Cardiac septum (tissue), 1 donor: Measurements from ENCODE around the gene RYR3. TPM values are rescaled to one million over a fixed set of nuclear protein-coding genes. Genes with fewer than 3 reads are reported as not detected.

Experiments
- DNase-seq: peaks from one replicate; pipeline ENCODE4 v3.0.0-alpha.2; 2020; ENCODE audit warnings: low spot score
- intact Hi-C: fragments of 100-400 bp; cut with DNase I; formaldehyde crosslinking; loops from one replicate; pipeline ENCODE4 v1.14.0; 2022
- total RNA-seq: library from RNA; stranded (reverse); fragmentation: NEBNext Ultra II Directional; extraction: Animal tissue kit (Norgen Biotek cat#: 25700); gene quantifications from one replicate; pipeline ENCODE4 v1.2.1, GENCODE V29; 2021
- donor health status: DM: no; HTN: no; CAD: no.

Gene RYR3
- total RNA-seq, 1 donor from 2014 or later: 0.54 TPM

DNA sequence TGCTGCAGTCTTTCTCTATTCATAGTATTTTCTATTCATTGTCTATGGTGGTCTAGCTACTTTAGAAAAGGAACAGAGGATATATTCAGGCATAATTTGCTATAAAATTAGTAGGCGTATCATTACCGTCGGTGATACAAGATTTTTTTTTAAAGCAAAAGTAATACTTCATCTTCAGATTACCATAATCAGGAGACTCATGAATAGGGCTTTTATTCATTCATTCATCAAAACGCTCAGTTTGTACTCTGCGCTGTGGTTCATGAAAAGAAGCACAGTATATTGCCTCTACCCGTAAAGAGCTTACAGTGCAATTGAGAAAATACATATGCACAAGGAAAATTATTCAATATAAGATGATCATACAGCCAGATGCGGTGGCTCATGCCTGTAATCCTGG, 520.9 kb downstream of the RYR3 start:
- intact Hi-C loops: no loop called here
- no peak for DNase-seq

DNA sequence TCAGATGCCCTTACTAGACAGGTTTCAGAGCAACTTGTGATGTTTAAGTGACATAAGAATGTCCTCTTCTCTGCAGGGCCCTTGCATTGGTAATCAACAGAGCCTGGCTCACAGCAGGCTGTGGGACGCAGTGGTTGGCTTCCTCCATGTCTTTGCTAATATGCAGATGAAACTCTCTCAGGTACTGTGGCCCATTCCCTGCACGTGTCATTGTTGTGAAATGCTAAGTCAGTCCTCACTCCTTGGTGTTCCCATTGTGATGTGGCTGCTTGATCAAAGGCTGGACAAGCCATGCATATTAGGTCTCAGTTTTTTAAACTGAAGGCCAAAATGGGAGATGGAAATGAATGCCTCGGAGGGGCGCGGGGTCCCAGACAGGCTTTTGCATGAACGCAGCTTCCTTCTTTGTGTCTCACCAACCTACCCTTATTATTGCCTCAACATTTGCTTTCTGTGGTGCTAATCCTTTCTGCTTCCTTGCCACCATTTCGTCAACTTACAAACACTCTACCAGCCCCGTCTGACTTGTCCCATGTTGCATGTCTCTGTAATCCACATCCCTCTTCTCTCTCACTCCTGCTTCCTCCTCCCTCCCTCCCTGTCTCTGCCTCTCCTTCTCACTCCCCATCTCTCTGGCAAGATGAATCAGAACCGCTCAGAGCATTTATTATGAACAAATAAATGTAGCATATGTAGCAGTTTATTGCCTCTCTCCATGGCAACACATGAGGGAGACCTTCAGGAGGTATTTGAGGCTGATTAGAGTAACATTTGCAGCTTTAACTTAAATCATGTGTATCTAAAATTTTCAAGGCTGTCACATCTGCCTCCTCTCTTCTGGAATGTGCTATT, 524.4 kb downstream of the RYR3 start:
- no peak for DNase-seq
- intact Hi-C loops: no loop called here

GRCh38 chr15:33837294-33837693, 526.5 kb downstream of the RYR3 start:
- intact Hi-C loops: no loop called here
- DNase-seq: no peak

DNA sequence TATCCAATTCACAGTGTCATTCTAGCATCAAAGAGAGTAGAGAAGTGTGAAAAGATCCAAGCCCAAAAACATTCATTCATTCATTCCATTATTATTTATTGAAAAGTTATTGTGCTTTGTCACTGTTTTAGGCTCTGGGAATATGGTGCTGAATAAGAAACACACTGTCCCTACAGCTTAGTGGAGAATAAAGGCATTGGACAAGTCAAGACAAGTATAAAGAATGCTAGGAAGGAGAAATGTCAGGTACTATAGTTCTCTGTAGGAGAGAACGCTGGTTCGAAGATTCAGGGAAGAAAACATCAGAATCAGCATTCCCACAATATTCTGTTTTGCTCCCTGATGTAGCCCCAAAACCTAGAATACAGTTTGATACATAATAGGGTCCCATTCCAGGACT, 528.8 kb downstream of the RYR3 start:
- DNase-seq: no peak
- intact Hi-C loops: no loop called here

- no peak for DNase-seq
- intact Hi-C loops: no loop called here
These were observed 529.8 kb downstream of the RYR3 start for GRCh38 chr15:33840615-33841014.

DNA sequence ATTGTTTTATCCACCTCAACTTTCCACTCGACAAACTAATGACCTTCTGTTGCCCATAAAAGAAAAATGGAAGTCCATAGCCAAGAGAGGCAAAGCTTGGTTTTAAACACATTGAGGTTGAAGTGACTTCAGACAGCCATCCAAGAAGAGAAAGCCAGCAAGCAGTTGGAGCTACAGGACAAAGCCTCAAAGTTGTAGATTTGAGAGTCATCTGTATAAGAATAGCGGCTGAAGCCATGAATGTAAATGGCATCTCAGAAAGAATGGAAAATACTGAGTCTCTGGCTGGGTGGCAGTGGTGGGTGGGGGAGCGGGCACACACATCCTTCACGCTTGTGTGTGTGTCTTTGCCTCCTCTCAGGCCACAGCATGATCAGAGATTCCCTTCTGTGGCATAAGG, 533.4 kb downstream of the RYR3 start:
- no peak for DNase-seq
- intact Hi-C loops: no loop called here

DNA sequence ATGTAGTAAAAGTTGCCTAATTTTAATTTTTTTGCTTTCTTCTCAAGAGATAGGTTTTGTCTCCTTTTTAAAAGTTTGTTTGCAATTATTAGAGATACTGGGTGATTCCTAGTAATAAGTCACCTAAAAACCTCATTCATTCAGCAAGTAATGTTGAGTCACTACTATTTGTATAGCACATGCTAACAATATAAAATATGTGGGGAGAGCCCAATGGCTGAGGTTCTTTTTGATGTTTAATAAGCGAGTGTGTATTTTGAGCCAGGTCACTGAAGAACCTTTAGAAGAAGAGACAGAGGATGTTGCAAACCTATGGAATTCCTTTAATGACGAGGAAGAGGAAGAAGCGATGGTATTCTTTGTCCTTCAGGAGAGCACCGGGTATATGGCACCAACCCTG, 533.8 kb downstream of the RYR3 start:
- intact Hi-C loops: no loop called here
- DNase-seq: no peak

DNA sequence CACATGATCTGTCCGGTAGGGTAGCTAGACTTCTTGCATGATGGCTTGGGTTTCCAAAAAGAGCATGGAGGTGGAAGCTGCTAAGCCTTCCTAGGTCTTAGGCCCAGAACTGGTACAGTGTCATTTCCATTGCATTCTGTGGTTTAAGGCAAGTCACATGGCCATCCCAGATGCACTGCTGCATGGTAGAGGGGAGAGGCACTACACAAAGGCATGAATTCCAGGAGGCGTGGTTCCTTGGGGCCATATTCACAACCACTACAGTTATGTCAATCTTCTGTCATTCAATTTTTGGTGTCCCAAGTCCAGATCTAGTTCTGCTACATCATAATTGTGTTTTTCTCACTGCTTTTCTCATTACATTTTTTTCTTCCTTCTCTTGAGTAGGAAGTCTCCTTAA, 535.4 kb downstream of the RYR3 start:
- no peak for DNase-seq
- intact Hi-C loops: no loop called here

GRCh38 chr15:33846862-33847261, 536.1 kb downstream of the RYR3 start:
- DNase-seq: no peak
- intact Hi-C loops: no loop called here

DNA sequence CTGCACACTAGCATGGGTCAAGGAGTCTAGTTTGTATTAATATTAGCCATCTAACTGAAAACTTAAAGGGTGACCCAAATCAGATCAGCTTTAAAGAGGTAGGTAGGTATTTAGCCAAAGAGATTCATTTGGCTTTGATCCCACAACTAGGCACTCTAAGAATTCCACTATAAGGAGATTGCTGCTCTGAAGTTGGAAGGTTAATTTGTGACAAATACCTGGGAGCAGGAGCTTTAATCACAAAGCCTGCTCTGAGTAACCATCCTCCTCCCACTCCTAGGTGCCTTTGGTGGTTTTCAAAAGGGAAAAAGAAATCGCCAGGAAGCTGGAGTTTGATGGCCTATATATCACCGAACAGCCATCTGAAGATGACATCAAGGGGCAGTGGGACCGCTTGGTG, 537.2 kb downstream of the RYR3 start:
- intact Hi-C loops: no loop called here
- DNase-seq: no peak

- intact Hi-C loops: no loop called here
- DNase-seq: no peak
These were observed 540.3 kb downstream of the RYR3 start for GRCh38 chr15:33851079-33851478.

DNA sequence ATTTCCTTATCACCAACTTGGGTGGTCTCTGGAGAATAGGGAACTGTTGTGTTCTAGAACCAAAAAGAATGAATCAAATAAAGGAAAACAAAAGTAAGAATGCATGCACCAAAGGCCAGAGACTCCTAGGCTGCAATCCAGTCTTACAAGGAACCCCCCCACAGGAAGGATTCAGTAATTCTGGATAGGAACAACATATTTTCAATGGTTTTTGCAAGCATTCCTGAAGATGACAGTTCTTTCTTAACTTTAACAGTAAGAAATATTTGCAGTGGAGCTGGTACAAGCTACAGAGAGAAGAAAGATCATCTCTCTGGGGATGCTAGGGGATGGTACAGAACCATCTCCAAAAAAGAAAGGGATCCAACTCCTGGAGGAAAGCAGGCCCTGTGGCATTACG, 541.3 kb downstream of the RYR3 start:
- no peak for DNase-seq
- intact Hi-C loops: no loop called here

- no peak for DNase-seq
- intact Hi-C loops: no loop called here
These were observed 541.8 kb downstream of the RYR3 start for GRCh38 chr15:33852570-33852969.

DNA sequence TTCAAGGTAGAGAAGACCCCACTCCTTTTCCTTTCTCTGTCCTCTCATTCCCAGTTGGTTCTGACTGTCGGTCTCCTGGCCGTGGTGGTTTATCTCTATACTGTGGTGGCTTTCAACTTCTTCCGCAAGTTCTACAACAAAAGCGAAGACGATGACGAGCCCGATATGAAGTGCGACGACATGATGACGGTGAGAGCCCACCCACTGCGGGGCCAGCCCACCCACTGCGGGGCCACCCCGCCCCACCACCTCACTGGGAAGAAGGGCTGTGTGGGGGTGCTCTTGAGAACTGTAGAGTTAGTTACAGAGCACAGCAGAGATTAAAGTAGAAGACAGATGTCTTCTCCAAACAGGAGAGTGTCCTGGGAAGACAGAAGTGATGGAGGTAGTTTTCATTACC, 547.0 kb downstream of the RYR3 start:
- DNase-seq: no peak
- intact Hi-C loops: no loop called here

DNA sequence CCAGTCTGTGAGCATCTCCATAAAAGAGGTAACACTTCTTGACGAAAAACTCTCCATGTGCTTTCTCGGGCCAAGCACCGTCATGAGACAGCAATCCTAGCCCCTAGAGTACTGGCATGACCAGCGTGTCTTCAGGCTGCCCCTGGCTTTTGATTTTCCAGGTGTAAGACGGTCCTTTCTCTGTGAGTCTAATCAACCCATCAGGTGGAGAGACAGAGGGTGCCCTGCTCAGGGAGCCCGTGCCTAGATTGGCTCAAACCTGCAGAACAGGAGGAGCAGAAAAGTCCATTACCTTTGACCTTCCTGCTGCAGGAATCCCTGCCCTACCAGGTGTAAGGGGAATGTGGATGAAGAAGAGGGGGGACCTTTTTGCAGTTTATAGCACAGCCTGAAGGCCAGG, 548.1 kb downstream of the RYR3 start:
- no peak for DNase-seq
- intact Hi-C loops: no loop called here

- intact Hi-C loops: no loop called here
- no peak for DNase-seq
These were observed 549.3 kb downstream of the RYR3 start for GRCh38 chr15:33859992-33860545.

- DNase-seq: no peak
- intact Hi-C loops: no loop called here
These were observed 550.0 kb downstream of the RYR3 start for GRCh38 chr15:33860754-33861153.

DNA sequence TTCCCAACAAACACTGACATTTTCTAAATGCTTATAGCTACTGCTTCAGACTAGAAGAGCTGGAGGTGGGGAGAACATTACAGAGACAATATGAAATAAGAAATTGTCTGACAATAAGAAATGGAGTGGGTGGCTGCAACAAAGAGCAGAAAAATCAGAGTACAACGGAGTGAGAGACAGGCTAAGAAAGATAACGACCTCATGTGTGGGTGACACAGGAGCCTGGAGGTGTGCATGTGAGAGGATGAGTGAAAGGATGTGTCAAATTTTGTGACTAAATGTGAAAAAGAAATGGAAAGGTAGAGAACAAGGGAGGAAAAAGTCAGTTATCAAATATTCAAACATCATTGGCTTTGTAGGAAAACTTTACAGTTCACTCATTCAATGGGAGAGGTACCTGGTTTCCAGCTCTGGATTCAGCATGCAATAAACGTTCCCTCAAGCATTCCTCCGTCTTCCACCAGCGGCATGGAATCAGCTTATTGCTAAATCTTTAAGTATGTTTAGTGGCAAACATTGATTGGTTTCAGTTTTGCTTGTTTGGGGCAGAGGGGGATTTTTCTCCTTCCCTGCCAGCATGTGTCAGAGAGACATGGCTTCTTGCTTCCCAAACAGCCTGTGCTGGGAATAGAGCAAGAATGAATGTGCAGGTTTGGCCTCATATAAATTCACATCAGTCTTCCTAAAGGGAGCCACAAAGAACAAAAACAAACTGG, 553.8 kb downstream of the RYR3 start:
- no peak for DNase-seq
- intact Hi-C loops: no loop called here

- no peak for DNase-seq
- intact Hi-C loops: no loop called here
These were observed 554.6 kb downstream of the RYR3 start for GRCh38 chr15:33865416-33865815.

- intact Hi-C loops: no loop called here
These were observed 555.5 kb downstream of the RYR3 start for GRCh38 chr15:33866101-33866737.

More at GRCh38 chr15:33866101-33866737, 555.5 kb downstream of the RYR3 start:
- DNase-seq: no peak
